HEK293 (cell line): ENCODE results near the gene HES3.

Experiments
- CTCF ChIA-PET: fragments of 350-600 bp; formaldehyde crosslinking; extraction: SDS; loops from one replicate; lab custom pipeline; 2021; ENCODE audit warnings: antibody characterized with exemption; lab: Yijun Ruan, JAX
- POLR2A ChIA-PET: fragments of 300-600 bp; formaldehyde crosslinking; extraction: SDS; loops from one replicate; lab custom pipeline; 2020; ENCODE audit warnings: antibody characterized with exemption, inconsistent platforms; lab: Yijun Ruan, JAX
- H3K27ac ChIP-seq: fragments of 200-500 bp; sonication (Bioruptor generic); 2 replicates; pipeline ENCODE4 v1.5.1; 2014; ENCODE audit warnings: low read depth, low read length, control low read depth, inconsistent platforms; ENCODE audit errors: extremely low read depth
- H3K36me3 ChIP-seq, 2 experiments: fragments of 200-500 bp in 1 of 2; sonication (Bioruptor generic) in 1 of 2; 1 replicate in 1 of 2; 2 replicates in 1 of 2; pipeline ENCODE4 v1.5.1; 2014 to 2017; ENCODE audit warnings: inconsistent platforms in 2 of 2, low read length in 2 of 2; ENCODE audit not compliant: control insufficient read depth in 2 of 2, insufficient read depth in 1 of 2
- H3K4me1 ChIP-seq: fragments of 200-500 bp; sonication (Bioruptor generic); 2 replicates; pipeline ENCODE4 v1.5.1; 2014; ENCODE audit warnings: mild to moderate bottlenecking, low read length, inconsistent platforms; ENCODE audit not compliant: control insufficient read depth, insufficient read depth
- H3K4me3 ChIP-seq: 2 replicates; pipeline ENCODE4 v1.5.1; 2011; ENCODE audit warnings: low read depth, mild to moderate bottlenecking, control low read depth, low read length, moderate library complexity
- H3K9me3 ChIP-seq: fragments of 200-500 bp; sonication (Bioruptor generic); 2 replicates; pipeline ENCODE4 v1.5.1; 2014; ENCODE audit warnings: low read depth, low read length, inconsistent platforms; ENCODE audit not compliant: control insufficient read depth, insufficient read depth
- ATF2 ChIP-seq: fragments of 450-650 bp; formaldehyde crosslinking; IDR thresholded peaks from 2 replicates; pipeline ENCODE4 v1.5.1; 2016; ENCODE audit warnings: missing biosample characterization, missing genetic modification characterization, low read depth
- FEZF1 ChIP-seq: fragments of 450-650 bp; formaldehyde crosslinking; IDR thresholded peaks from 2 replicates; pipeline ENCODE4 v1.5.1; 2016; ENCODE audit warnings: missing biosample characterization, missing genetic modification characterization
- KLF1 ChIP-seq: fragments of 450-650 bp; formaldehyde crosslinking; IDR thresholded peaks from 2 replicates; pipeline ENCODE4 v1.5.1; 2016; ENCODE audit warnings: missing biosample characterization, missing genetic modification characterization
- KLF16 ChIP-seq: fragments of 450-650 bp; formaldehyde crosslinking; IDR thresholded peaks from 2 replicates; pipeline ENCODE4 v1.5.1; 2017; ENCODE audit warnings: missing biosample characterization, missing genetic modification characterization
- KLF8 ChIP-seq: fragments of 450-650 bp; formaldehyde crosslinking; IDR thresholded peaks from 2 replicates; pipeline ENCODE4 v1.5.1; 2016; ENCODE audit warnings: missing biosample characterization, missing genetic modification characterization
- KLF9 ChIP-seq: fragments of 450-650 bp; formaldehyde crosslinking; IDR thresholded peaks from 2 replicates; pipeline ENCODE4 v1.5.1; 2016; ENCODE audit warnings: missing biosample characterization, missing genetic modification characterization, low read depth
- OVOL3 ChIP-seq: fragments of 450-650 bp; formaldehyde crosslinking; IDR thresholded peaks from 2 replicates; pipeline ENCODE4 v1.5.1; 2016; ENCODE audit warnings: missing biosample characterization, missing genetic modification characterization
- RBAK ChIP-seq: fragments of 450-650 bp; formaldehyde crosslinking; IDR thresholded peaks from 2 replicates; pipeline ENCODE4 v1.5.1; 2016; ENCODE audit warnings: missing biosample characterization, missing genetic modification characterization
- REPIN1 ChIP-seq: fragments of 450-650 bp; formaldehyde crosslinking; IDR thresholded peaks from 2 replicates; pipeline ENCODE4 v1.5.1; 2017; ENCODE audit warnings: missing biosample characterization, missing genetic modification characterization, low read depth
- SP7 ChIP-seq: fragments of 450-650 bp; formaldehyde crosslinking; IDR thresholded peaks from 2 replicates; pipeline ENCODE4 v1.5.1; 2016; ENCODE audit warnings: missing biosample characterization, missing genetic modification characterization
- ZBTB6 ChIP-seq: fragments of 450-650 bp; formaldehyde crosslinking; IDR thresholded peaks from 2 replicates; pipeline ENCODE4 v1.5.1; 2017; ENCODE audit warnings: missing biosample characterization, missing genetic modification characterization
- ZFHX2 ChIP-seq: fragments of 450-650 bp; formaldehyde crosslinking; conservative IDR thresholded peaks from 2 replicates; pipeline ENCODE4 v1.5.1; 2016; ENCODE audit warnings: missing biosample characterization, missing genetic modification characterization
- ZFP69B ChIP-seq: fragments of 450-650 bp; formaldehyde crosslinking; IDR thresholded peaks from 2 replicates; pipeline ENCODE4 v1.5.1; 2016; ENCODE audit warnings: missing biosample characterization, missing genetic modification characterization
- ZNF114 ChIP-seq: fragments of 450-650 bp; formaldehyde crosslinking; IDR thresholded peaks from 2 replicates; pipeline ENCODE4 v1.5.0; 2017; ENCODE audit warnings: missing biosample characterization, missing genetic modification characterization
- ZNF169 ChIP-seq: fragments of 450-650 bp; formaldehyde crosslinking; IDR thresholded peaks from 2 replicates; pipeline ENCODE4 v1.5.1; 2016; ENCODE audit warnings: missing biosample characterization, missing genetic modification characterization
- ZNF18 ChIP-seq: fragments of 450-650 bp; formaldehyde crosslinking; IDR thresholded peaks from 2 replicates; pipeline ENCODE4 v1.5.1; 2016; ENCODE audit warnings: missing biosample characterization, missing genetic modification characterization
- ZNF280D ChIP-seq: fragments of 450-650 bp; formaldehyde crosslinking; IDR thresholded peaks from 2 replicates; pipeline ENCODE4 v1.5.1; 2016; ENCODE audit warnings: missing biosample characterization, missing genetic modification characterization
- ZNF350 ChIP-seq: fragments of 450-650 bp; formaldehyde crosslinking; IDR thresholded peaks from 2 replicates; pipeline ENCODE4 v1.5.0; 2017; ENCODE audit warnings: missing biosample characterization, mild to moderate bottlenecking, missing genetic modification characterization
- ZNF37A ChIP-seq: fragments of 450-650 bp; IDR thresholded peaks from 2 replicates; pipeline ENCODE4 v1.5.1; 2018; ENCODE audit warnings: missing biosample characterization, missing genetic modification characterization
- ZNF530 ChIP-seq: fragments of 450-650 bp; formaldehyde crosslinking; IDR thresholded peaks from 2 replicates; pipeline ENCODE4 v1.5.1; 2016; ENCODE audit warnings: low read depth, missing biosample characterization, missing genetic modification characterization
- ZNF600 ChIP-seq: fragments of 450-650 bp; formaldehyde crosslinking; IDR thresholded peaks from 2 replicates; pipeline ENCODE4 v1.5.1; 2016; ENCODE audit warnings: missing biosample characterization, missing genetic modification characterization
- ZNF670 ChIP-seq: fragments of 450-650 bp; formaldehyde crosslinking; IDR thresholded peaks from 2 replicates; pipeline ENCODE4 v1.5.1; 2016; ENCODE audit warnings: missing biosample characterization, missing genetic modification characterization, low read depth
- ZNF692 ChIP-seq: fragments of 450-650 bp; formaldehyde crosslinking; IDR thresholded peaks from 2 replicates; pipeline ENCODE4 v1.5.1; 2016; ENCODE audit warnings: missing biosample characterization, missing genetic modification characterization
- ZNF76 ChIP-seq: fragments of 450-650 bp; formaldehyde crosslinking; IDR thresholded peaks from 2 replicates; pipeline ENCODE4; 2016; ENCODE audit warnings: low read depth, missing biosample characterization, missing genetic modification characterization, borderline replicate concordance
- ZNF785 ChIP-seq: fragments of 450-650 bp; formaldehyde crosslinking; IDR thresholded peaks from 2 replicates; pipeline ENCODE4 v1.5.1; 2016; ENCODE audit warnings: missing biosample characterization, missing genetic modification characterization
- ZNF837 ChIP-seq: fragments of 450-650 bp; formaldehyde crosslinking; IDR thresholded peaks from 2 replicates; pipeline ENCODE4 v1.5.1; 2016; ENCODE audit warnings: missing biosample characterization, missing genetic modification characterization

Gene HES3

GRCh38 chr1:6258675-6259074 lies 14.7 kb downstream of the HES3 start:
- H3K36me3 ChIP-seq, result peaks cover 0 to 9% of the 10 kb centered on the region in 2 experiments; a peak in 1 of 3 replicates
- H3K27ac ChIP-seq, result no peak overlapping the region
- no peak for TF ChIP-seq ZNF18 (tag by site-specific recombination)
- no peak for TF ChIP-seq KLF1 (tag by site-specific recombination)
- TF ChIP-seq ZBTB6 (tag by site-specific recombination), result no peak
- no peak for TF ChIP-seq ZNF114 (tag by site-specific recombination)
- TF ChIP-seq FEZF1 (tag by site-specific recombination), result no peak
- TF ChIP-seq KLF8 (tag by site-specific recombination), result no peak
- no peak for TF ChIP-seq ZNF530 (tag by site-specific recombination)
- TF ChIP-seq ZNF837 (tag by site-specific recombination), result no peak
- no peak for TF ChIP-seq REPIN1
- TF ChIP-seq ZNF350 (tag by site-specific recombination), result no peak
- TF ChIP-seq ZNF37A (tag by site-specific recombination), result no peak
- TF ChIP-seq ZNF785 (tag by site-specific recombination), result no peak
- no peak for TF ChIP-seq ZNF670 (tag by site-specific recombination)
- ChIA-PET POLR2A (interaction anchor here (0.6 kb wide), 1 partner anchor 114 kb away, joined by 3 read pairs; no protein-coding TSS in a partner anchor), CTCF (interaction anchor here (0.6 to 3.0 kb wide), 7 partner anchors 9 to 164 kb away, joined by 3 to 12 read pairs (median 3); partner anchors contain the start of gene RPL22)
- no peak overlapping the region for H3K4me3 ChIP-seq
- H3K9me3 ChIP-seq, result no peaks in the 10 kb centered on the region
- H3K4me1 ChIP-seq, result 0 out of 2 replicates have a peak, but pooled peaks cover 2% of the 10 kb centered on the region

GRCh38 chr1:6259491-6260362 lies 15.7 kb downstream of the HES3 start:
- Histone ChIP-seq H3K9me3 (no peaks in the 10 kb centered on the region), H3K4me1 (0 out of 2 replicates have a peak, but pooled peaks cover 2% of the 10 kb centered on the region), H3K27ac (no peak overlapping the region), H3K36me3 (peaks cover 0 to 9% of the 10 kb centered on the region in 2 experiments; a peak in 1 of 3 replicates), H3K4me3 (peak overlapping the region; percentile 46)
- POLR2A ChIA-PET, result no interaction called here
- CTCF ChIA-PET, result interaction anchor here (3.0 kb wide), 1 partner anchor 13 kb away, joined by 12 read pairs; no protein-coding TSS in a partner anchor
- 0 out of 2 replicates have a peak, but pooled peaks have one; percentile 19 for TF ChIP-seq ZNF600
- no peak for TF ChIP-seq OVOL3
- peak; percentile 31 for TF ChIP-seq KLF1 (tag by site-specific recombination)
- TF ChIP-seq ZFHX2, result peak; percentile 92
- TF ChIP-seq ZNF280D (tag by site-specific recombination), result no peak
- peak; percentile 72 for TF ChIP-seq KLF16 (tag by site-specific recombination)
- TF ChIP-seq ZNF76 (tag by site-specific recombination), result 0 out of 2 replicates have a peak, but pooled peaks have one; percentile 21
- TF ChIP-seq KLF9, result peak; percentile 77
- TF ChIP-seq RBAK (tag by site-specific recombination), result no peak
- TF ChIP-seq ZNF169 (tag by site-specific recombination), result no peak
- peak; percentile 98 for TF ChIP-seq ZFP69B
- peak; percentile 94 for TF ChIP-seq ATF2 (tag by site-specific recombination)
- TF ChIP-seq SP7 (tag by site-specific recombination), result peak; percentile 28; the same call in 1 of the 2 replicates
- TF ChIP-seq ZNF692, result peak; percentile 99
